AG04450 (cell line): ENCODE measurements around the gene CYP24A1. TPM values are rescaled to one million over a fixed set of nuclear protein-coding genes. Genes with fewer than 3 reads are reported as not detected.

ENCODE experiments used
- CTCF ChIA-PET: fragments of 300-600, 350-600 bp; formaldehyde crosslinking; extraction: SDS; loops from one replicate; lab custom pipeline; 2022; ENCODE audit warnings: antibody characterized with exemption, inconsistent platforms; lab: Charles Lee
- POLR2A ChIA-PET: fragments of 350-600 bp; formaldehyde crosslinking; extraction: SDS; loops from one replicate; lab custom pipeline; 2021; ENCODE audit warnings: antibody characterized with exemption, inconsistent platforms; lab: Yijun Ruan, JAX
- DNase-seq: peaks from one replicate; pipeline ENCODE4 v3.0.0-alpha.2; 2011; ENCODE audit warnings: low read depth, low spot score
- H3K27ac ChIP-seq: one replicate; pipeline ENCODE4 v1.5.1; 2012; ENCODE audit warnings: low read depth, low read length, control low read depth
- H3K27me3 ChIP-seq: one replicate; pipeline ENCODE4 v1.6.0; 2012; ENCODE audit warnings: low read length; ENCODE audit not compliant: control insufficient read depth, insufficient read depth
- H3K4me3 ChIP-seq: 2 replicates; pipeline ENCODE4 v1.5.1; 2011; ENCODE audit warnings: mild to moderate bottlenecking, low read depth, low read length, control low read depth
- H3K9me3 ChIP-seq: 2 replicates; pipeline ENCODE4 v1.5.1; 2012; ENCODE audit warnings: low read length; ENCODE audit not compliant: control insufficient read depth, insufficient read depth
- polyA plus RNA-seq: library from polyadenylated mRNA; depleted of rRNA; stranded (reverse); fragments of >200 nt; gene quantifications from 2 replicates; pipeline ENCODE4 v1.2.3, GENCODE V29; 2011
- TF ChIP-seq, protein P1 (sequence below): IDR thresholded peaks from 2 replicates; pipeline ENCODE4 v1.5.1; 2011; ENCODE audit warnings: low read depth, low read length, control low read depth, inconsistent platforms

CYP24A1 gene
- polyA plus RNA-seq, 1 experiment = 2.1 TPM

DNA sequence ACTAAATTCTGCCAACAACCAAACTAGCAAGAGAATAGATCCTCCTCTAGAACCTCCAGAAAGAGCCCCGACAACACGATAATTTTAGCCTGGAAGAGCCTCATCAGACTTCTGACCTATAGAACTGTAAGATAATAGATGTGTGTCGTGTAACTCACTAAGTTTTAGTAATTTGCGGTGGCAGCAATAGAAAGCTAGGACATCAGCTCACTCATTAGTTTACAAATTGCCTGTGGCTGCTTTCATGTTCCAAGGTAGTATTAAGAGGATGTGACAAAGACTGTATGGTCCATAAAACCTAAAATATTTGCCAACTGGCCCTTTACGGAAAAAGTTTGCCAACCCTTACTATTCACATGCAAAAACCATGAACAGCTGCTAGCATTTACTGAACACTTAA lies 17.3 kb downstream of the CYP24A1 start:
- POLR2A ChIA-PET = interaction anchor here (0.7 kb wide), 1 partner anchor 76 kb away, joined by 3 read pairs; no protein-coding TSS in a partner anchor
- CTCF ChIA-PET = interaction anchor here (0.6 kb wide), 1 partner anchor 491 kb away, joined by 4 read pairs; no protein-coding TSS in a partner anchor
- Histone ChIP-seq H3K9me3 (no peaks in the 10 kb centered on the region), H3K4me3 (no peak overlapping the region), H3K27ac (no peak overlapping the region), H3K27me3 (peaks cover 4% of the 10 kb centered on the region)
- TF ChIP-seq, protein P1, sequence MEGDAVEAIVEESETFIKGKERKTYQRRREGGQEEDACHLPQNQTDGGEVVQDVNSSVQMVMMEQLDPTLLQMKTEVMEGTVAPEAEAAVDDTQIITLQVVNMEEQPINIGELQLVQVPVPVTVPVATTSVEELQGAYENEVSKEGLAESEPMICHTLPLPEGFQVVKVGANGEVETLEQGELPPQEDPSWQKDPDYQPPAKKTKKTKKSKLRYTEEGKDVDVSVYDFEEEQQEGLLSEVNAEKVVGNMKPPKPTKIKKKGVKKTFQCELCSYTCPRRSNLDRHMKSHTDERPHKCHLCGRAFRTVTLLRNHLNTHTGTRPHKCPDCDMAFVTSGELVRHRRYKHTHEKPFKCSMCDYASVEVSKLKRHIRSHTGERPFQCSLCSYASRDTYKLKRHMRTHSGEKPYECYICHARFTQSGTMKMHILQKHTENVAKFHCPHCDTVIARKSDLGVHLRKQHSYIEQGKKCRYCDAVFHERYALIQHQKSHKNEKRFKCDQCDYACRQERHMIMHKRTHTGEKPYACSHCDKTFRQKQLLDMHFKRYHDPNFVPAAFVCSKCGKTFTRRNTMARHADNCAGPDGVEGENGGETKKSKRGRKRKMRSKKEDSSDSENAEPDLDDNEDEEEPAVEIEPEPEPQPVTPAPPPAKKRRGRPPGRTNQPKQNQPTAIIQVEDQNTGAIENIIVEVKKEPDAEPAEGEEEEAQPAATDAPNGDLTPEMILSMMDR = no peak
- no peak for DNase-seq

- TF ChIP-seq, protein P1 = no peak
- no peaks in the 10 kb centered on the region for H3K27me3 ChIP-seq
- ChIA-PET POLR2A (no interaction called here), CTCF (interaction anchor here (0.6 to 2.3 kb wide), 2 partner anchors 52 to 491 kb away, joined by 4 to 13 read pairs; no protein-coding TSS in a partner anchor)
- H3K9me3 ChIP-seq = no peaks in the 10 kb centered on the region
- DNase-seq = no peak
- H3K4me3 ChIP-seq = no peak overlapping the region
- no peak overlapping the region for H3K27ac ChIP-seq
These were observed 18.0 kb downstream of the CYP24A1 start for GRCh38 chr20:54155736-54156317.

GRCh38 chr20:54154439-54154838 lies 19.3 kb downstream of the CYP24A1 start:
- Histone ChIP-seq H3K4me3 (no peak overlapping the region), H3K9me3 (no peaks in the 10 kb centered on the region), H3K27ac (no peak overlapping the region), H3K27me3 (no peaks in the 10 kb centered on the region)
- CTCF ChIA-PET = interaction anchor here (2.3 kb wide), 1 partner anchor 51 kb away, joined by 13 read pairs; no protein-coding TSS in a partner anchor
- DNase-seq = no peak
- POLR2A ChIA-PET = no interaction called here
- TF ChIP-seq, protein P1 = no peak

DNA sequence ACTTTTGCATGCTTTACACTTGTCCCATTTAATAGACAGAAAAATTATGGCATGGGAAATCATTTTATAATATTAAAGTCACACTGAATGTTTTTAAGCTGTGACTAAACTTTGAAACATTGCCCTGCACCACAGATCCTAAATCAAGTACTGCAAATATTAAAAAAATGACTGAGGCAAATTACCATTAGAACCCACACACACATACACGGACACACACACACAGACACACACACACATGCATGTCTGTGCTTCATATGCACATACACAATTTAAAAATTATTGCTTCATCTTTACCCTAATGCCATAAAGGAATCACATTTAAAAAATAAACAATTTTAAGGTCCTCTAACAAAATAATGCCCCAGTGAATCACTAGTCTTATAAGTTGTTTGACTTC lies 19.9 kb downstream of the CYP24A1 start:
- CTCF ChIA-PET = interaction anchor here (2.3 kb wide), 1 partner anchor 50 kb away, joined by 13 read pairs; no protein-coding TSS in a partner anchor
- no peaks in the 10 kb centered on the region for H3K27me3 ChIP-seq
- no peak for DNase-seq
- H3K4me3 ChIP-seq = no peak overlapping the region
- POLR2A ChIA-PET = no interaction called here
- H3K27ac ChIP-seq = no peak overlapping the region
- no peaks in the 10 kb centered on the region for H3K9me3 ChIP-seq
- TF ChIP-seq, protein P1 = no peak

- CTCF ChIA-PET = no interaction called here
- Histone ChIP-seq H3K27me3 (no peaks in the 10 kb centered on the region), H3K4me3 (no peak overlapping the region), H3K27ac (no peak overlapping the region), H3K9me3 (no peaks in the 10 kb centered on the region)
- TF ChIP-seq, protein P1 = no peak
- POLR2A ChIA-PET = no interaction called here
- no peak for DNase-seq
These were observed 20.8 kb downstream of the CYP24A1 start for GRCh38 chr20:54153041-54153327.
